IMR-90 (cell line): Measurements from ENCODE around the gene NPR3. TPM values are rescaled to one million over a fixed set of nuclear protein-coding genes. Genes with fewer than 3 reads are reported as not detected.
A peak's percentile ranks its signal among the peaks of the same experiment; 100 is the strongest.

ENCODE experiments used
- ATAC-seq: fragments of 200-7000 bp; cut with Tn5 transposase; 2 replicates; pipeline ENCODE4 v1.9.1; 2020; ENCODE audit warnings: low read depth, mild to moderate bottlenecking, moderate library complexity
- BruUV-seq: library from RNA; stranded (reverse); fragments of 400-500 nt; replicated peaks from 2 replicates; lab custom pipeline; 2021; lab: Mats Ljungman, UMichigan
- CTCF ChIA-PET: fragments of 300-600 bp; formaldehyde crosslinking; extraction: SDS; loops from one replicate; lab custom pipeline; 2021; ENCODE audit warnings: antibody characterized with exemption; lab: Yijun Ruan, JAX
- POLR2A ChIA-PET: fragments of 300-600 bp; sonication (Branson Sonifier 250); formaldehyde crosslinking; loops from one replicate; lab custom pipeline; 2022; ENCODE audit warnings: antibody characterized with exemption; ENCODE audit not compliant: unreplicated experiment; lab: Charles Lee
- DNase-seq: peaks from one replicate; pipeline ENCODE4 v3.0.0; 2013
- H2AFZ ChIP-seq: replicated peaks from 2 replicates; pipeline ENCODE3; 2013; ENCODE audit warnings: low read length, mild to moderate bottlenecking; ENCODE audit not compliant: poor library complexity
- H2AK5ac ChIP-seq: 2 replicates; pipeline ENCODE4 v1.6.1; 2013; ENCODE audit warnings: low read depth, low read length, inconsistent platforms
- H2AK9ac ChIP-seq: replicated peaks from 2 replicates; pipeline ENCODE3; 2013; ENCODE audit warnings: mild to moderate bottlenecking, low read depth, low read length, moderate library complexity; ENCODE audit not compliant: poor library complexity
- H2BK120ac ChIP-seq: 2 replicates; pipeline ENCODE4 v1.6.1; 2013; ENCODE audit warnings: low read depth, low read length, inconsistent platforms
- H2BK15ac ChIP-seq: 3 replicates; pipeline ENCODE4 v1.6.1; 2013; ENCODE audit warnings: low read depth, low read length, inconsistent platforms
- H2BK20ac ChIP-seq: 2 replicates; pipeline ENCODE4 v1.6.1; 2013; ENCODE audit warnings: low read depth, mild to moderate bottlenecking, inconsistent platforms, low read length, moderate library complexity
- H2BK5ac ChIP-seq: 2 replicates; pipeline ENCODE4 v1.6.1; 2013; ENCODE audit warnings: mild to moderate bottlenecking, low read depth, low read length, inconsistent platforms; ENCODE audit not compliant: poor library complexity, severe bottlenecking
- H3K14ac ChIP-seq: replicated peaks from 2 replicates; pipeline ENCODE4 v1.6.1; 2013; ENCODE audit warnings: low read depth, low read length, inconsistent platforms
- H3K18ac ChIP-seq: 2 replicates; pipeline ENCODE4 v1.6.1; 2013; ENCODE audit warnings: low read depth, low read length, control low read depth
- H3K23ac ChIP-seq: 2 replicates; pipeline ENCODE4 v1.6.1; 2013; ENCODE audit warnings: low read depth, low read length, inconsistent platforms
- H3K27ac ChIP-seq: 2 replicates; pipeline ENCODE4 v1.5.1; 2013; ENCODE audit warnings: mild to moderate bottlenecking, control low read depth, low read length; ENCODE audit not compliant: insufficient read depth
- H3K27me3 ChIP-seq: 2 replicates; pipeline ENCODE4 v1.6.1; 2013; ENCODE audit warnings: low read length; ENCODE audit not compliant: control insufficient read depth, insufficient read depth
- H3K36me3 ChIP-seq: 2 replicates; pipeline ENCODE4 v1.6.1; 2013; ENCODE audit warnings: low read length, mixed read lengths; ENCODE audit not compliant: control insufficient read depth, insufficient read depth
- H3K4ac ChIP-seq: 2 replicates; pipeline ENCODE4 v1.6.1; 2013; ENCODE audit warnings: low read depth, low read length, inconsistent platforms
- H3K4me1 ChIP-seq: 2 replicates; pipeline ENCODE4 v1.6.1; 2013; ENCODE audit warnings: low read length, mixed read lengths; ENCODE audit not compliant: control insufficient read depth, insufficient read depth
- H3K4me2 ChIP-seq: 2 replicates; pipeline ENCODE4 v1.6.1; 2013; ENCODE audit warnings: low read depth, mild to moderate bottlenecking, control low read depth, low read length, moderate library complexity
- H3K4me3 ChIP-seq: 2 replicates; pipeline ENCODE4 v1.5.1; 2013; ENCODE audit warnings: low read depth, mild to moderate bottlenecking, control low read depth, low read length, moderate library complexity; ENCODE audit not compliant: insufficient read depth
- H3K56ac ChIP-seq: 2 replicates; pipeline ENCODE4 v1.6.1; 2013; ENCODE audit warnings: low read length, inconsistent platforms; ENCODE audit not compliant: insufficient read depth; ENCODE audit errors: extremely low read depth
- H3K79me1 ChIP-seq, 2 experiments: 2 replicates each; pipeline ENCODE4 v1.6.1; 2013; ENCODE audit warnings: low read length in 2 of 2, inconsistent platforms in 1 of 2, low read depth in 1 of 2
- H3K9ac ChIP-seq: 2 replicates; pipeline ENCODE4 v1.6.1; 2013; ENCODE audit warnings: low read depth, low read length, control low read depth
- H3K9me1 ChIP-seq: 2 replicates; pipeline ENCODE4 v1.6.1; 2013; ENCODE audit warnings: low read length, inconsistent platforms; ENCODE audit not compliant: insufficient read depth
- H3K9me3 ChIP-seq: 2 replicates; pipeline ENCODE4 v1.6.1; 2013; ENCODE audit warnings: low read length; ENCODE audit not compliant: control insufficient read depth, insufficient read depth
- H4K20me1 ChIP-seq: 2 replicates; pipeline ENCODE4 v1.6.1; 2013; ENCODE audit warnings: low read length, inconsistent platforms; ENCODE audit not compliant: insufficient read depth
- H4K5ac ChIP-seq: 2 replicates; pipeline ENCODE4 v1.6.1; 2013; ENCODE audit warnings: mild to moderate bottlenecking, low read depth, low read length, control low read depth
- H4K8ac ChIP-seq, 2 experiments: 2 replicates each; pipeline ENCODE4 v1.6.1; 2013; ENCODE audit warnings: low read depth in 2 of 2, low read length in 2 of 2, control low read depth in 1 of 2, inconsistent platforms in 1 of 2
- H4K91ac ChIP-seq: 2 replicates; pipeline ENCODE4 v1.6.1; 2013; ENCODE audit warnings: low read depth, low read length, inconsistent platforms; ENCODE audit not compliant: insufficient read depth
- BHLHE40 ChIP-seq: fragments of 150-350 bp; IDR thresholded peaks from 2 replicates; pipeline ENCODE4 v1.6.1; 2016; ENCODE audit warnings: mild to moderate bottlenecking, low read depth, low read length
- CHD1 ChIP-seq: IDR thresholded peaks from 2 replicates; pipeline ENCODE4 v1.6.1; 2012; ENCODE audit warnings: low read depth, low read length, improper control_type of control experiment
- CTCF ChIP-seq: conservative IDR thresholded peaks from 2 replicates; pipeline ENCODE4 v1.5.1; 2012; ENCODE audit warnings: mild to moderate bottlenecking, low read depth, low read length, improper control_type of control experiment
- FOS ChIP-seq: fragments of 150-350 bp; IDR thresholded peaks from 2 replicates; pipeline ENCODE4 v1.6.1; 2016; ENCODE audit warnings: low read depth, low read length
- MAFK ChIP-seq: IDR thresholded peaks from 2 replicates; pipeline ENCODE4 v1.6.1; 2012; ENCODE audit warnings: low read depth, low read length, improper control_type of control experiment
- MAZ ChIP-seq: IDR thresholded peaks from 2 replicates; pipeline ENCODE4 v1.6.1; 2012; ENCODE audit warnings: low read depth, mild to moderate bottlenecking, low read length, improper control_type of control experiment, moderate library complexity, borderline replicate concordance
- RAD21 ChIP-seq: IDR thresholded peaks from 2 replicates; pipeline ENCODE4 v1.6.1; 2012; ENCODE audit warnings: low read length, improper control_type of control experiment
- SMC3 ChIP-seq: fragments of 150-350 bp; IDR thresholded peaks from 2 replicates; pipeline ENCODE4 v1.6.1; 2016; ENCODE audit warnings: low read depth, mild to moderate bottlenecking, antibody characterized with exemption, low read length, moderate library complexity
- USF2 ChIP-seq: fragments of 150-350 bp; IDR thresholded peaks from 2 replicates; pipeline ENCODE4 v1.6.1; 2017; ENCODE audit warnings: mild to moderate bottlenecking, antibody characterized with exemption, low read length, low read depth
- WGBS, 2 experiments: methylation state at CpG; one replicate each; pipeline versions ENCODE4 v1.1.5 to v1.1.7; 2013; ENCODE audit warnings: missing lambda C conversion rate in 2 of 2; ENCODE audit not compliant: insufficient read length in 1 of 2; ENCODE audit errors: extremely low coverage in 2 of 2; 5-methylcytosine and 5-hydroxymethylcytosine counted together
- dilution Hi-C: fragments of 300-500 bp; cut with HindIII; formaldehyde crosslinking; loops from one replicate; pipeline ENCODE4 v1.14.3; 2018; ENCODE audit warnings: low sequenced_read_pairs; ENCODE audit not compliant: unreplicated experiment
- in situ Hi-C: fragments of 300-500 bp; cut with MboI; formaldehyde crosslinking; loops from 3 replicates; pipeline ENCODE4 v1.14.3; 2019; ENCODE audit warnings: low sequenced_read_pairs, inconsistent platforms, mixed read lengths
- intact Hi-C: fragments of 100-400 bp; cut with micrococcal nuclease; formaldehyde crosslinking; loops from 2 replicates; pipeline ENCODE4 v1.10.0; 2022
- polyA plus RNA-seq, 3 experiments: library from polyadenylated mRNA; depleted of rRNA; stranded (reverse); fragments of >200 nt; gene quantifications; 2 replicates each; pipeline ENCODE4 v1.2.3, GENCODE V29; 2012; ENCODE audit warnings: low replicate concordance in 1 of 3
- total RNA-seq: library from RNA; depleted of rRNA; stranded (reverse); fragments of >200 nt; gene quantifications from 2 replicates; pipeline ENCODE4 v1.2.3, GENCODE V29; 2012

The NPR3 gene
- total and polyA plus RNA-seq, 2 of the 4 experiments (the other 2 are of a cell fraction) = 24.6 to 88.2 TPM

GRCh38 chr5:32833127-32833526, 122.0 kb downstream of the NPR3 start:
- Histone ChIP-seq H3K4me2 (no peak overlapping the region), H2BK20ac (no peak overlapping the region), H3K4me3 (no peak overlapping the region), H3K23ac (no peak overlapping the region), H3K9me3 (no peaks in the 10 kb centered on the region), H3K18ac (no peak overlapping the region), H3K27ac (no peak overlapping the region), H3K36me3 (no peaks in the 10 kb centered on the region), H3K79me1 (no peaks in the 10 kb centered on the region), H3K4me1 (peaks cover 9% of the 10 kb centered on the region), H4K20me1 (no peaks in the 10 kb centered on the region), H2AK5ac (no peak overlapping the region), H3K56ac (no peak overlapping the region), H4K5ac (no peak overlapping the region), H4K8ac (no peak overlapping the region), H2BK120ac (no peak overlapping the region), H3K14ac (no peak overlapping the region), H3K4ac (no peak overlapping the region), H3K27me3 (no peaks in the 10 kb centered on the region), H2BK15ac (0 out of 3 replicates have a peak overlapping the region, but pooled peaks have one; percentile 31), H3K9ac (no peak overlapping the region), H3K9me1 (no peaks in the 10 kb centered on the region), H2BK5ac (no peak overlapping the region), H2AK9ac (no peak overlapping the region), H2AFZ (no peak overlapping the region), H4K91ac (no peak overlapping the region)
- ChIA-PET POLR2A (no interaction called here), CTCF (no interaction called here)
- TF ChIP-seq CTCF (no peak), BHLHE40 (no peak), CHD1 (no peak), RAD21 (no peak), SMC3 (no peak), FOS (no peak), USF2 (no peak), MAFK (no peak), MAZ (no peak)
- WGBS, 2 experiments = no CpG with 5 or more reads among the region's 1 CpG
- ATAC-seq (no peak), DNase-seq (no peak)
- dilution Hi-C loops = no loop called here
- no TSS peak for BruUV-seq
- in situ Hi-C loops = no loop called here
- intact Hi-C loops = no loop called here
